A673 (cell line): ENCODE results near the gene CEACAM6.

Experiments used
- CTCF ChIP-seq: fragments of 300-800, 200-600 bp; sonication (generic); conservative IDR thresholded peaks from 2 replicates; pipeline ENCODE4 v1.5.1; 2017; ENCODE audit warnings: low read depth, mild to moderate bottlenecking, antibody characterized with exemption, low read length, moderate library complexity, mixed read lengths
- EZH2 ChIP-seq: fragments of 200-600 bp; sonication (generic); IDR thresholded peaks from 2 replicates; pipeline ENCODE4 v1.6.1; 2017; ENCODE audit warnings: borderline replicate concordance, low read depth, mild to moderate bottlenecking, mixed read lengths, antibody characterized with exemption, low read length; ENCODE audit not compliant: poor library complexity, severe bottlenecking

GRCh38 chr19:41746593-41747227 lies 8.6 kb upstream of the CEACAM6 start:
- TF ChIP-seq CTCF (peak; percentile 87), EZH2 (no peak)
